HCT116 (cell line): Measurements from ENCODE around the gene KXD1.

Experiments
- CEBPB ChIP-seq: IDR thresholded peaks from 2 replicates; pipeline ENCODE4 v1.6.1; 2012; ENCODE audit warnings: low read depth
- EGR1 ChIP-seq: IDR thresholded peaks from 2 replicates; pipeline ENCODE4 v1.6.1; 2012; ENCODE audit warnings: low read depth
- EZH2 ChIP-seq: fragments of 200-600 bp; sonication (generic); IDR thresholded peaks from 2 replicates; pipeline ENCODE4 v1.6.1; 2017; ENCODE audit warnings: antibody characterized with exemption, mixed run types
- POLR2A ChIP-seq: IDR thresholded peaks from 2 replicates; pipeline ENCODE4 v1.7.0; 2011; ENCODE audit warnings: borderline replicate concordance; ENCODE audit not compliant: insufficient read depth, insufficient read length; ENCODE audit errors: extremely low read depth
- POLR2AphosphoS5 ChIP-seq: IDR thresholded peaks from 2 replicates; pipeline ENCODE4 v1.6.1; 2011; ENCODE audit warnings: mild to moderate bottlenecking, low read depth, low read length, moderate library complexity
- SRF ChIP-seq: IDR thresholded peaks from 2 replicates; pipeline ENCODE4 v1.6.1; 2012; ENCODE audit warnings: low read depth
- TCF7L2 ChIP-seq: IDR thresholded peaks from 2 replicates; pipeline ENCODE4 v1.7.0; 2011; ENCODE audit warnings: borderline replicate concordance, inconsistent platforms; ENCODE audit not compliant: insufficient read depth, insufficient read length; ENCODE audit errors: extremely low read depth
- YY1 ChIP-seq: IDR thresholded peaks from 2 replicates; pipeline ENCODE4 v1.6.1; 2011; ENCODE audit warnings: low read length, low read depth, moderate library complexity, mild to moderate bottlenecking; ENCODE audit not compliant: insufficient replicate concordance; ENCODE audit errors: extremely low read depth
- ZNF274 ChIP-seq: fragments of 200-500 bp; sonication (Bioruptor generic); IDR thresholded peaks from 2 replicates; pipeline ENCODE4 v1.6.1; 2014; ENCODE audit warnings: mild to moderate bottlenecking, low read depth, low read length, inconsistent platforms
- TF ChIP-seq, protein P1 (sequence below), 3 experiments: fragments of 200-600 bp in 1 of 3; sonication (generic) in 1 of 3; IDR thresholded peaks in 2 of 3; conservative IDR thresholded peaks in 1 of 3; 2 replicates each; pipeline ENCODE4 v1.5.1; 2012 to 2017; ENCODE audit warnings: low read depth in 2 of 3, low read length in 2 of 3, antibody characterized with exemption in 1 of 3, borderline replicate concordance in 1 of 3, control low read depth in 1 of 3, mild to moderate bottlenecking in 1 of 3, mixed read lengths in 1 of 3, mixed run types in 1 of 3, moderate library complexity in 1 of 3; ENCODE audit not compliant: insufficient read depth in 1 of 3
- TF ChIP-seq, protein P2 (sequence below): IDR thresholded peaks from 2 replicates; pipeline ENCODE4 v1.6.1; 2012; ENCODE audit warnings: low read depth
- TF ChIP-seq, protein P3 (sequence below): IDR thresholded peaks from 2 replicates; pipeline ENCODE4 v1.6.1; 2011; ENCODE audit warnings: mild to moderate bottlenecking, low read length, moderate library complexity; ENCODE audit not compliant: insufficient replicate concordance; ENCODE audit errors: extremely low read depth

DNA sequence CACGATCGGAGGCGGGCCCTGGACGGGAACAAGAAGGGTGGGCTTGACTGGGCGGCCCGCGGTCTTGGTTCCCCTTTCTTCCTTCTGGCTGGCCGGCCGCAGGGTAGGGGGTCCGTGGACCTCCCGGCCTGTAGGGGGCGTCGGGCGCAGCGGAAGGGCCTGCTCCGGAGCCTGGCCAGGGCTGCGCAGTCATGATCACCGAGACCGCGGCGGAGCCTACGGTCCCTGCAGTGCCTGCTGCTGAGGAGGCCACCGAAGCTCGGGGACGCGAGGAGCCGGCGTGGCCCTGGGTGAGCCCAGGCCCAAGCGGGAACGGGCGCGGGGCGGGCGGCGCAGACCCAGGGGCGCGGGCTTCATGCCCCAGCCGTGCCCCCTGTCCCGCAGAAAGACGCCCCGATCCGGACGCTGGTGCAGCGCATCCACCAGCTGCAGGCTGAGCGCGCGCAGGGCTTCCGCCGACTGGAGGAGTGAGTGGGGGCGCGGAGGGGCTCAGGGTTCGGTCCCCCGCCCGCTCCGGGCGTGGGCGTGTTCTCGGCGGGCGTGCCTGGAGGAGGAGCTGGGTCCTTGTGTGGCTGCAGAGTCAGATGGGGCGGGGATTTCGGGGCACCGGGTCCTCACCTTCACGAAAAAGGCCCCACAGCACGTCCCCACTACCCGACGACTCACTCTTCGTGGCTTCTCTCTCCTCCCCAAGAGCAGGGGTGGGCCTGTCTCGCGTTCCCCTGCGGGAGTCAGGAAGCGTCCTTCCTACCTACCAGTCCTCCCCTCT, 31.1 kb downstream of the KXD1 start, which contains the start of gene REX1BD:
- TF ChIP-seq TCF7L2, result peak; percentile 16
- TF ChIP-seq, protein P1, sequence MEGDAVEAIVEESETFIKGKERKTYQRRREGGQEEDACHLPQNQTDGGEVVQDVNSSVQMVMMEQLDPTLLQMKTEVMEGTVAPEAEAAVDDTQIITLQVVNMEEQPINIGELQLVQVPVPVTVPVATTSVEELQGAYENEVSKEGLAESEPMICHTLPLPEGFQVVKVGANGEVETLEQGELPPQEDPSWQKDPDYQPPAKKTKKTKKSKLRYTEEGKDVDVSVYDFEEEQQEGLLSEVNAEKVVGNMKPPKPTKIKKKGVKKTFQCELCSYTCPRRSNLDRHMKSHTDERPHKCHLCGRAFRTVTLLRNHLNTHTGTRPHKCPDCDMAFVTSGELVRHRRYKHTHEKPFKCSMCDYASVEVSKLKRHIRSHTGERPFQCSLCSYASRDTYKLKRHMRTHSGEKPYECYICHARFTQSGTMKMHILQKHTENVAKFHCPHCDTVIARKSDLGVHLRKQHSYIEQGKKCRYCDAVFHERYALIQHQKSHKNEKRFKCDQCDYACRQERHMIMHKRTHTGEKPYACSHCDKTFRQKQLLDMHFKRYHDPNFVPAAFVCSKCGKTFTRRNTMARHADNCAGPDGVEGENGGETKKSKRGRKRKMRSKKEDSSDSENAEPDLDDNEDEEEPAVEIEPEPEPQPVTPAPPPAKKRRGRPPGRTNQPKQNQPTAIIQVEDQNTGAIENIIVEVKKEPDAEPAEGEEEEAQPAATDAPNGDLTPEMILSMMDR (IDR thresholded peaks at IDR 0.05 in 2 of 3, conservative IDR thresholded peaks at IDR 0.05 in 1 of 3; ENCODE audit: borderline replicate concordance in 1 of 3, insufficient read depth in 1 of 3, low read depth in 2 of 3, low read length in 2 of 3), result peak; percentile 72 to 93 (median 85)
- TF ChIP-seq, protein P2, sequence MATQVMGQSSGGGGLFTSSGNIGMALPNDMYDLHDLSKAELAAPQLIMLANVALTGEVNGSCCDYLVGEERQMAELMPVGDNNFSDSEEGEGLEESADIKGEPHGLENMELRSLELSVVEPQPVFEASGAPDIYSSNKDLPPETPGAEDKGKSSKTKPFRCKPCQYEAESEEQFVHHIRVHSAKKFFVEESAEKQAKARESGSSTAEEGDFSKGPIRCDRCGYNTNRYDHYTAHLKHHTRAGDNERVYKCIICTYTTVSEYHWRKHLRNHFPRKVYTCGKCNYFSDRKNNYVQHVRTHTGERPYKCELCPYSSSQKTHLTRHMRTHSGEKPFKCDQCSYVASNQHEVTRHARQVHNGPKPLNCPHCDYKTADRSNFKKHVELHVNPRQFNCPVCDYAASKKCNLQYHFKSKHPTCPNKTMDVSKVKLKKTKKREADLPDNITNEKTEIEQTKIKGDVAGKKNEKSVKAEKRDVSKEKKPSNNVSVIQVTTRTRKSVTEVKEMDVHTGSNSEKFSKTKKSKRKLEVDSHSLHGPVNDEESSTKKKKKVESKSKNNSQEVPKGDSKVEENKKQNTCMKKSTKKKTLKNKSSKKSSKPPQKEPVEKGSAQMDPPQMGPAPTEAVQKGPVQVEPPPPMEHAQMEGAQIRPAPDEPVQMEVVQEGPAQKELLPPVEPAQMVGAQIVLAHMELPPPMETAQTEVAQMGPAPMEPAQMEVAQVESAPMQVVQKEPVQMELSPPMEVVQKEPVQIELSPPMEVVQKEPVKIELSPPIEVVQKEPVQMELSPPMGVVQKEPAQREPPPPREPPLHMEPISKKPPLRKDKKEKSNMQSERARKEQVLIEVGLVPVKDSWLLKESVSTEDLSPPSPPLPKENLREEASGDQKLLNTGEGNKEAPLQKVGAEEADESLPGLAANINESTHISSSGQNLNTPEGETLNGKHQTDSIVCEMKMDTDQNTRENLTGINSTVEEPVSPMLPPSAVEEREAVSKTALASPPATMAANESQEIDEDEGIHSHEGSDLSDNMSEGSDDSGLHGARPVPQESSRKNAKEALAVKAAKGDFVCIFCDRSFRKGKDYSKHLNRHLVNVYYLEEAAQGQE, result no peak
- no peak for TF ChIP-seq ZNF274
- TF ChIP-seq EGR1, result peak; percentile 90
- TF ChIP-seq EZH2, result no peak
- TF ChIP-seq YY1, result peak; percentile 46
- TF ChIP-seq SRF, result no peak
- TF ChIP-seq, protein P3, sequence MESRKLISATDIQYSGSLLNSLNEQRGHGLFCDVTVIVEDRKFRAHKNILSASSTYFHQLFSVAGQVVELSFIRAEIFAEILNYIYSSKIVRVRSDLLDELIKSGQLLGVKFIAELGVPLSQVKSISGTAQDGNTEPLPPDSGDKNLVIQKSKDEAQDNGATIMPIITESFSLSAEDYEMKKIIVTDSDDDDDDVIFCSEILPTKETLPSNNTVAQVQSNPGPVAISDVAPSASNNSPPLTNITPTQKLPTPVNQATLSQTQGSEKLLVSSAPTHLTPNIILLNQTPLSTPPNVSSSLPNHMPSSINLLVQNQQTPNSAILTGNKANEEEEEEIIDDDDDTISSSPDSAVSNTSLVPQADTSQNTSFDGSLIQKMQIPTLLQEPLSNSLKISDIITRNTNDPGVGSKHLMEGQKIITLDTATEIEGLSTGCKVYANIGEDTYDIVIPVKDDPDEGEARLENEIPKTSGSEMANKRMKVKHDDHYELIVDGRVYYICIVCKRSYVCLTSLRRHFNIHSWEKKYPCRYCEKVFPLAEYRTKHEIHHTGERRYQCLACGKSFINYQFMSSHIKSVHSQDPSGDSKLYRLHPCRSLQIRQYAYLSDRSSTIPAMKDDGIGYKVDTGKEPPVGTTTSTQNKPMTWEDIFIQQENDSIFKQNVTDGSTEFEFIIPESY, result no peak
- TF ChIP-seq POLR2A, result peak; percentile 58
- peak; percentile 72 for TF ChIP-seq POLR2AphosphoS5
- no peak for TF ChIP-seq CEBPB
